ENCODE results near the gene IQCH. TPM values are rescaled to one million over a fixed set of nuclear protein-coding genes. Genes with fewer than 3 reads are reported as not detected.

IQCH gene
- total RNA-seq, 1 experiment from 2014 or later: 1.9 TPM

DNA sequence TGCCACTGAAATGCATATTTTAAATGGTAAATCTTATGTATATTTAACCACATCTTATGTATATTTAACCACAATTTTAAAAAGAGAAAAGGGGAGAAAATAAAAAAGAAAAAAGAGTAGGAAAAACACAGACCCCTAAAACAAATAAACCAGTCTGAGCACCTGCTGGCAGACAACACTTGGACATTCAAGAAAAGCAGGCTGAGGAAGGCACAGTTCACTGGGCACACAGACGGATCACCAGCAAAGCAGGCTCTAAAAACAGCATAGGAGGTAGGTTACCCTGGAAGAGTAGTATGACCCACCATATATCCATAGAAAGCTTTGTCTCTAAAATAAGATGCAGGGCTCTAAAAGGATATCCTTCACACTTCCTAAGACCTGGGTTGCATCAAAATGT lies 27.2 kb upstream of the IQCH start:
- ChIA-PET CTCF (no interaction called here), POLR2A (no interaction called here)
- peaks cover 16% of the 10 kb centered on the region for H3K36me3 Mint-ChIP-seq
- H3K27me3 Mint-ChIP-seq (ENCODE audit: low read depth): no peaks in the 10 kb centered on the region
- DNase-seq (ENCODE audit: low spot score): no peak
- no peaks in the 10 kb centered on the region for H3K9me3 Mint-ChIP-seq
- no peak overlapping the region for H3K27ac Mint-ChIP-seq
- H3K4me1 Mint-ChIP-seq: no peaks in the 10 kb centered on the region
- H3K4me3 Mint-ChIP-seq: no peak overlapping the region
- TF ChIP-seq, protein P1, sequence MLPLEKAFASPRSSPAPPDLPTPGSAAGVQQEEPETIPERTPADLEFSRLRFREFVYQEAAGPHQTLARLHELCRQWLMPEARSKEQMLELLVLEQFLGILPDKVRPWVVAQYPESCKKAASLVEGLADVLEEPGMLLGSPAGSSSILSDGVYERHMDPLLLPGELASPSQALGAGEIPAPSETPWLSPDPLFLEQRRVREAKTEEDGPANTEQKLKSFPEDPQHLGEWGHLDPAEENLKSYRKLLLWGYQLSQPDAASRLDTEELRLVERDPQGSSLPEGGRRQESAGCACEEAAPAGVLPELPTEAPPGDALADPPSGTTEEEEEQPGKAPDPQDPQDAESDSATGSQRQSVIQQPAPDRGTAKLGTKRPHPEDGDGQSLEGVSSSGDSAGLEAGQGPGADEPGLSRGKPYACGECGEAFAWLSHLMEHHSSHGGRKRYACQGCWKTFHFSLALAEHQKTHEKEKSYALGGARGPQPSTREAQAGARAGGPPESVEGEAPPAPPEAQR (CRISPR knock-in tag; IDR thresholded peaks at IDR 0.05): no peak
- TF ChIP-seq RORB (CRISPR knock-in tag; IDR thresholded peaks at IDR 0.05) (no peak), JAZF1 (CRISPR knock-in tag; IDR thresholded peaks at IDR 0.05) (no peak), KAT7 (CRISPR knock-in tag; IDR thresholded peaks at IDR 0.05; ENCODE audit: borderline replicate concordance) (no peak), MXD4 (CRISPR knock-in tag; IDR thresholded peaks at IDR 0.05; ENCODE audit: borderline replicate concordance) (no peak), NFYB (CRISPR knock-in tag; conservative IDR thresholded peaks at IDR 0.05; ENCODE audit: low read depth) (no peak), SMAD3 (CRISPR knock-in tag; IDR thresholded peaks at IDR 0.05; ENCODE audit: borderline replicate concordance) (no peak), CREM (CRISPR knock-in tag; IDR thresholded peaks at IDR 0.05) (no peak), MAX (CRISPR knock-in tag; IDR thresholded peaks at IDR 0.05) (no peak), NR3C1 (CRISPR knock-in tag; conservative IDR thresholded peaks at IDR 0.05; ENCODE audit: low read depth) (no peak)
- TF ChIP-seq, protein P2, sequence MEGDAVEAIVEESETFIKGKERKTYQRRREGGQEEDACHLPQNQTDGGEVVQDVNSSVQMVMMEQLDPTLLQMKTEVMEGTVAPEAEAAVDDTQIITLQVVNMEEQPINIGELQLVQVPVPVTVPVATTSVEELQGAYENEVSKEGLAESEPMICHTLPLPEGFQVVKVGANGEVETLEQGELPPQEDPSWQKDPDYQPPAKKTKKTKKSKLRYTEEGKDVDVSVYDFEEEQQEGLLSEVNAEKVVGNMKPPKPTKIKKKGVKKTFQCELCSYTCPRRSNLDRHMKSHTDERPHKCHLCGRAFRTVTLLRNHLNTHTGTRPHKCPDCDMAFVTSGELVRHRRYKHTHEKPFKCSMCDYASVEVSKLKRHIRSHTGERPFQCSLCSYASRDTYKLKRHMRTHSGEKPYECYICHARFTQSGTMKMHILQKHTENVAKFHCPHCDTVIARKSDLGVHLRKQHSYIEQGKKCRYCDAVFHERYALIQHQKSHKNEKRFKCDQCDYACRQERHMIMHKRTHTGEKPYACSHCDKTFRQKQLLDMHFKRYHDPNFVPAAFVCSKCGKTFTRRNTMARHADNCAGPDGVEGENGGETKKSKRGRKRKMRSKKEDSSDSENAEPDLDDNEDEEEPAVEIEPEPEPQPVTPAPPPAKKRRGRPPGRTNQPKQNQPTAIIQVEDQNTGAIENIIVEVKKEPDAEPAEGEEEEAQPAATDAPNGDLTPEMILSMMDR (IDR thresholded peaks at IDR 0.05): no peak
- TF ChIP-seq, protein P3, sequence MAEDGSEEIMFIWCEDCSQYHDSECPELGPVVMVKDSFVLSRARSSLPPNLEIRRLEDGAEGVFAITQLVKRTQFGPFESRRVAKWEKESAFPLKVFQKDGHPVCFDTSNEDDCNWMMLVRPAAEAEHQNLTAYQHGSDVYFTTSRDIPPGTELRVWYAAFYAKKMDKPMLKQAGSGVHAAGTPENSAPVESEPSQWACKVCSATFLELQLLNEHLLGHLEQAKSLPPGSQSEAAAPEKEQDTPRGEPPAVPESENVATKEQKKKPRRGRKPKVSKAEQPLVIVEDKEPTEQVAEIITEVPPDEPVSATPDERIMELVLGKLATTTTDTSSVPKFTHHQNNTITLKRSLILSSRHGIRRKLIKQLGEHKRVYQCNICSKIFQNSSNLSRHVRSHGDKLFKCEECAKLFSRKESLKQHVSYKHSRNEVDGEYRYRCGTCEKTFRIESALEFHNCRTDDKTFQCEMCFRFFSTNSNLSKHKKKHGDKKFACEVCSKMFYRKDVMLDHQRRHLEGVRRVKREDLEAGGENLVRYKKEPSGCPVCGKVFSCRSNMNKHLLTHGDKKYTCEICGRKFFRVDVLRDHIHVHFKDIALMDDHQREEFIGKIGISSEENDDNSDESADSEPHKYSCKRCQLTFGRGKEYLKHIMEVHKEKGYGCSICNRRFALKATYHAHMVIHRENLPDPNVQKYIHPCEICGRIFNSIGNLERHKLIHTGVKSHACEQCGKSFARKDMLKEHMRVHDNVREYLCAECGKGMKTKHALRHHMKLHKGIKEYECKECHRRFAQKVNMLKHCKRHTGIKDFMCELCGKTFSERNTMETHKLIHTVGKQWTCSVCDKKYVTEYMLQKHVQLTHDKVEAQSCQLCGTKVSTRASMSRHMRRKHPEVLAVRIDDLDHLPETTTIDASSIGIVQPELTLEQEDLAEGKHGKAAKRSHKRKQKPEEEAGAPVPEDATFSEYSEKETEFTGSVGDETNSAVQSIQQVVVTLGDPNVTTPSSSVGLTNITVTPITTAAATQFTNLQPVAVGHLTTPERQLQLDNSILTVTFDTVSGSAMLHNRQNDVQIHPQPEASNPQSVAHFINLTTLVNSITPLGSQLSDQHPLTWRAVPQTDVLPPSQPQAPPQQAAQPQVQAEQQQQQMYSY (CRISPR knock-in tag; IDR thresholded peaks at IDR 0.05): no peak
- TF ChIP-seq, protein P4, sequence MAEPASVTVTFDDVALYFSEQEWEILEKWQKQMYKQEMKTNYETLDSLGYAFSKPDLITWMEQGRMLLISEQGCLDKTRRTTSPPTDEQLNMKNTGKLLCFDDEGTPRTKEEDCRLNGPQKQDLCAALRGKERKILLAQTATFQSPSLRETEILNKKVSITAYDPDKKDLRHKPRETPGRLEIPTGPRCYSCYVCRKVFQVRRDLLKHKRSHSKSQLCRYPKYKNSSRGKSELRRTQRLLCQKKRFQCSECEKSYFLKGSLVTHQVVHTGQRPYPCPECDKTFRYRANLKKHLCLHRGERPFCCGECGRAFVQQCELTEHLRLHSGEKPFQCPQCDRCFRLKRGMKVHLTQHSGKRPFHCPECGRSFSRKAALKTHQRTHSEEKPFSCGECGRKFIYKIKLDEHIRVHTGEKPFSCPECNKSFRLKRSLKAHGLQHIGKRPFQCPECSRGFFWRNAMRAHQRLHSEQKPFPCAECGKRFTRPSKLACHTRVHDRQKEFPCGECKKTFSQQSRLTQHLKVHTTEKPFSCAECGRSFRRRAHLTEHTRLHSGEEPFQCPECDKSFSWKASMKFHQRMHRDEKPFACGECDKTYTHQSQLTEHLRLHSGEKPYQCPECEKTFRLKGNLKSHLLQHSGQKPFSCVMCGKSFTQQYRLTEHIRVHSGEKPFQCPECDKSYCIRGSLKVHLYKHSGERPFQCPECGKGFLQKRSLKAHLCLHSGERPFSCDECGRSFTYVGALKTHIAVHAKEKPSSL (CRISPR knock-in tag; conservative IDR thresholded peaks at IDR 0.05): no peak
- TF ChIP-seq, protein P5, sequence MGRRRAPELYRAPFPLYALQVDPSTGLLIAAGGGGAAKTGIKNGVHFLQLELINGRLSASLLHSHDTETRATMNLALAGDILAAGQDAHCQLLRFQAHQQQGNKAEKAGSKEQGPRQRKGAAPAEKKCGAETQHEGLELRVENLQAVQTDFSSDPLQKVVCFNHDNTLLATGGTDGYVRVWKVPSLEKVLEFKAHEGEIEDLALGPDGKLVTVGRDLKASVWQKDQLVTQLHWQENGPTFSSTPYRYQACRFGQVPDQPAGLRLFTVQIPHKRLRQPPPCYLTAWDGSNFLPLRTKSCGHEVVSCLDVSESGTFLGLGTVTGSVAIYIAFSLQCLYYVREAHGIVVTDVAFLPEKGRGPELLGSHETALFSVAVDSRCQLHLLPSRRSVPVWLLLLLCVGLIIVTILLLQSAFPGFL (CRISPR knock-in tag; IDR thresholded peaks at IDR 0.05; ENCODE audit: borderline replicate concordance): no peak
- TF ChIP-seq, protein P6, sequence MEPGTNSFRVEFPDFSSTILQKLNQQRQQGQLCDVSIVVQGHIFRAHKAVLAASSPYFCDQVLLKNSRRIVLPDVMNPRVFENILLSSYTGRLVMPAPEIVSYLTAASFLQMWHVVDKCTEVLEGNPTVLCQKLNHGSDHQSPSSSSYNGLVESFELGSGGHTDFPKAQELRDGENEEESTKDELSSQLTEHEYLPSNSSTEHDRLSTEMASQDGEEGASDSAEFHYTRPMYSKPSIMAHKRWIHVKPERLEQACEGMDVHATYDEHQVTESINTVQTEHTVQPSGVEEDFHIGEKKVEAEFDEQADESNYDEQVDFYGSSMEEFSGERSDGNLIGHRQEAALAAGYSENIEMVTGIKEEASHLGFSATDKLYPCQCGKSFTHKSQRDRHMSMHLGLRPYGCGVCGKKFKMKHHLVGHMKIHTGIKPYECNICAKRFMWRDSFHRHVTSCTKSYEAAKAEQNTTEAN (CRISPR knock-in tag; IDR thresholded peaks at IDR 0.05): no peak
- TF ChIP-seq, protein P7, sequence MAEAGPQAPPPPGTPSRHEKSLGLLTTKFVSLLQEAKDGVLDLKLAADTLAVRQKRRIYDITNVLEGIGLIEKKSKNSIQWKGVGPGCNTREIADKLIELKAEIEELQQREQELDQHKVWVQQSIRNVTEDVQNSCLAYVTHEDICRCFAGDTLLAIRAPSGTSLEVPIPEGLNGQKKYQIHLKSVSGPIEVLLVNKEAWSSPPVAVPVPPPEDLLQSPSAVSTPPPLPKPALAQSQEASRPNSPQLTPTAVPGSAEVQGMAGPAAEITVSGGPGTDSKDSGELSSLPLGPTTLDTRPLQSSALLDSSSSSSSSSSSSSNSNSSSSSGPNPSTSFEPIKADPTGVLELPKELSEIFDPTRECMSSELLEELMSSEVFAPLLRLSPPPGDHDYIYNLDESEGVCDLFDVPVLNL (CRISPR knock-in tag; IDR thresholded peaks at IDR 0.05; ENCODE audit: borderline replicate concordance, low read depth): no peak
- no peak for ATAC-seq
